GM18502 (cell line): Measurements from ENCODE around the gene FAM168A.

Experiments
- ATAC-seq: cut with Tn5 transposase; IDR thresholded peaks from one replicate; pipeline ENCODE4 v1.9.1; 2021; ENCODE audit warnings: mild to moderate bottlenecking; ENCODE audit not compliant: unreplicated experiment, poor library complexity

Gene FAM168A

DNA sequence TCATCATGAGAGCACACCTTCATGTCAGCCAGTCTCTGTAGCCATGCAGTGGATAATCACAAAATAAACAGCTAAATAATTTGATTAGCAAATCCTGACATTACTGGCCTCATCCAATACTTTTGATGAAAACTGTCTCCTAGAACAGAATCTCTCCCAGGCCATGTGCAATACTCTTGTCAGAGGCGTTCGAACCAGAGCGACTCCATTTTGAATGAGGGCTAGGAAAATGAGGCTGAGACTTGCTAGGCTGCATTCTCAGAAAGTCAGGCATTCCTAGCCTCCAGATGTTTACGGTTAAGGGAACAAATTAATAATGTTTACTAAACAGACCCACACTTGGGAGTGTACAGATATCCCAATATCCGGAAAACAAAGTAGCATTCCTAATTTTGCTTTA lies 69.9 kb downstream of the FAM168A start:
- no peak for ATAC-seq

GRCh38 chr11:73525611-73526010 lies 72.3 kb downstream of the FAM168A start:
- ATAC-seq: no peak

GRCh38 chr11:73524774-73525173 lies 73.1 kb downstream of the FAM168A start:
- no peak for ATAC-seq

DNA sequence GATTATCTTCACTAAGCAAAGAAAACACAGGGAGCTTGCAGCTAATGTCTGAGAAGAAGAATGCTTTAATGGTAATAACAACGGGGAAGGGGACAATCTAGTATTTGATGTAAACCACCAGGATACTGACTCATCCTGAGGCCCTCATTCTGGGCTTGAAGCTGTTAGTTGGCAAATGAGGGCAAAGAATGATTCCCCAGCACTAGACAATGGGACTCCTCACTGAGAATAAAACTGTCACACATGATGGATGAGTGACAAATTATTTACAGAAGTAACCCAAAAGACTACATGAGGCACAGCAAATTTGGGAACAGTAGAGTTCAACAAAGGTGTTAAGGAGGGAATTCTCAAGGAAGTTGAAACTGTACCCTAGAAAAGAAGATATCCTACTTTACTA lies 76.3 kb downstream of the FAM168A start:
- ATAC-seq: no peak

- peak; percentile 53 for ATAC-seq
These were observed 77.4 kb downstream of the FAM168A start for GRCh38 chr11:73520353-73521061.

DNA sequence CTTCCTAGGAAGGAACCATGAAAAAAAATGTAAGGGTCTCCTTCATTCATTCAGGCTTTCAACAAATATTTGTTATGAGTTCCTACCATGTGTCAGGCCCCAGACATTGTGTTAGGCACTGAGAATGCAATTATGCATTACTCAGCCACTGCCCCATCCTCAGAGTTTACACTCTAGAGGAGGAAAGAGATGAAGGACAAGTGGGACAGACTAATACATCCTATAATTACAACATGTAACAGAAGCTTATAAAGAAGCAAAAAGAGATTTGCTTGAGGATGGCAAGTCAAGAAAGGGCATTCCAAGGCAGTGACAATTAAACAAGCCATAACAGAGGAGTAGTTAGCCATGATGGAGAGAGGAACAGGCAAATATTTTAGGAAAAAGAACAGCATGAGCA lies 78.6 kb downstream of the FAM168A start:
- no peak for ATAC-seq

GRCh38 chr11:73518195-73518594 lies 79.7 kb downstream of the FAM168A start:
- ATAC-seq: no peak

DNA sequence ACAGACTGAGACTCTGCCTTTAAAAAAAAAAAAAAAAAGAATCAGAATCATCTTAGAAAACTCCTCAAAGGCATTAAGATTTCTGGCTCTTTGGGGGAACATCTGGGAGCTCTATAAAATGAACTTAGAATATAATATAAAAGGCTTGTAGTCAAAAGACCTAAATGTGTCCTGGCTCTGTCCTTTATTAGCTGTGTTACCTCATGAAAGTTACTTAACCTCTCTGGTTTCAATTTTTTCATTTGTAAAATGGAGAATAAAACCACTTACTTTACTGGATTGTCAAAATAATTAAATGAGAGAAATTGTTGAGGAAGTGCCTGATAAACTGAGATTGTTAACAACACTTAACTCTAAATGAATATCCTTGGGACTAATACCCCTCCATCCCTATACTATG lies 81.8 kb downstream of the FAM168A start:
- ATAC-seq: no peak

- ATAC-seq: no peak
These were observed 84.2 kb downstream of the FAM168A start for GRCh38 chr11:73513707-73514106.

DNA sequence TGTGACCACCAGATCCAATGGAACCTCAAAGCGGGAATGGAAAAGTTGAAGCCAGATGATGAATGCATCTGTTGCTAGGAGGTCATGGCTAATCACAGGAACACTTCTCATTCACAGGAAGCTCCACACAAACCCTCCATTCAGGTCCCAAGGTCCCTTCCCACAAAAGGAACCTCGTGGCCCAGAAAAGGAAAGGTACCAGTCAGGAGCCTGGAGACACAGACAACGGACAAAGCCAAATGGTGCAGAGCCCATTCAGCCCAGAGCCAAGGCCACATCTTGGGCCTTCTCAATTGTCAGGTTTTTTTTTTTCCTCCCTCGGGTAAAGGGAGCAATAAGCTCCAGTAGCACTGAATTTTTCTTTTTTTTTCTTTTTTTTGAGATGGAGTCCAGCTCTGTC lies 87.0 kb downstream of the FAM168A start:
- ATAC-seq: no peak

DNA sequence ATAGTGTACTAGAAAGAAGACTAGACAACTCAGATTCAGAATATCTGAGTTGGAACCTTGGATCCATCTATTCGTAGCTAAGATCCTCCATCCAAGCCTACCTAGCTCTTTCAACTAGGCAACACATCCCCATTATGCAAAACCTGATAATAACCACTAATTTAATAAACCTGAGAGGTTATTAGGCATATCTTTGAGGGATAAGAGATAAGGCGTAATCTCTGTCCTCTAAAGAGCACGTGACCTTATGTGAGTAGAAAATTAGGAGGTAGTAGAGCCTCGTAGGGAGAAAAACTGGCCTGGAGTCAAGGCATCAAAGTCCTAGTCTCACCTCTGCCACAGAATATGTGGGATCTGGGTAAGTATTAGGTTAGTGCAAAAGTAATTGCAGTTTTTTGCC lies 87.8 kb downstream of the FAM168A start:
- ATAC-seq: no peak

- ATAC-seq: no peak
These were observed 88.7 kb downstream of the FAM168A start for GRCh38 chr11:73509188-73509587.

- no peak for ATAC-seq
These were observed 89.4 kb downstream of the FAM168A start for GRCh38 chr11:73508243-73509176.

DNA sequence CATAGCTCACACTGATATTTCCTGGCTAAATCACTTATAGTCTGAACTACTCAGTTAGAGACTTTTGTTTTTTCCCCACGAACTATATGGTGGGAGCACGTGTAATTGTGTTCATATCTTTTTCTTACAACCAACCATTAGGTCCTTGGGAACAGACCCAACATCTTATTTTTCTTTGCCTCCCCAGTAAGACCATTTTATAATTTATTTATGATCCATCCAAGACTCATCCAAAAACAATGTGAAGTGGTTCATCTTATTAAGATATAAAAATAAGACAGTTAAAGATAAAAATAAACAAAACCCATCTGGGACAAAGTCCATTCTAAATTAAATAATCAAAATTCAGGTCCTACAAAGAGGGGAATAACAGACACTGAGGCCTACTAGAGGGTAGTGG lies 90.8 kb downstream of the FAM168A start:
- ATAC-seq: no peak

- no peak for ATAC-seq
These were observed 91.9 kb downstream of the FAM168A start for GRCh38 chr11:73506038-73506437.

DNA sequence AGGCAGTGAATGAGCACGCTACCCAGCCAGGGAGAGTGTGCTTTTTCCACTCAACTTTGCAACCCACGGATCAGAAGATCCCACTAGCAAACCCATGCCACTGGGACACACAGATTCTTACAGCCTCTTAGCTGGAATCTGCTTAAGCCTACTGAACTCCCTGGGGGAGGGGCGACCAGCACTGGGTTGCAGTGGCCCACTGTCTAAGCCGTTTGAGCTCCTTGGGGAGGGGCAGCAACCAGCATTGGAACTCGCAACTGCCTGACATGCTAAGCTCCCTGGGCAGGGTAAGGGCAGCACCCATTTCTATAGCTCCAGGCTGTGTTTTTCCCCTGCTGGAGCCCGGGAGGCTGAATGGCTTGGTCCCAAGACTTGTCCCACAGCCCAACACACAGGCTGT lies 99.6 kb downstream of the FAM168A start:
- no peak for ATAC-seq

GRCh38 chr11:73496134-73496533 lies 101.8 kb downstream of the FAM168A start:
- ATAC-seq: no peak

GRCh38 chr11:73495731-73496130 lies 102.2 kb downstream of the FAM168A start:
- ATAC-seq: no peak

DNA sequence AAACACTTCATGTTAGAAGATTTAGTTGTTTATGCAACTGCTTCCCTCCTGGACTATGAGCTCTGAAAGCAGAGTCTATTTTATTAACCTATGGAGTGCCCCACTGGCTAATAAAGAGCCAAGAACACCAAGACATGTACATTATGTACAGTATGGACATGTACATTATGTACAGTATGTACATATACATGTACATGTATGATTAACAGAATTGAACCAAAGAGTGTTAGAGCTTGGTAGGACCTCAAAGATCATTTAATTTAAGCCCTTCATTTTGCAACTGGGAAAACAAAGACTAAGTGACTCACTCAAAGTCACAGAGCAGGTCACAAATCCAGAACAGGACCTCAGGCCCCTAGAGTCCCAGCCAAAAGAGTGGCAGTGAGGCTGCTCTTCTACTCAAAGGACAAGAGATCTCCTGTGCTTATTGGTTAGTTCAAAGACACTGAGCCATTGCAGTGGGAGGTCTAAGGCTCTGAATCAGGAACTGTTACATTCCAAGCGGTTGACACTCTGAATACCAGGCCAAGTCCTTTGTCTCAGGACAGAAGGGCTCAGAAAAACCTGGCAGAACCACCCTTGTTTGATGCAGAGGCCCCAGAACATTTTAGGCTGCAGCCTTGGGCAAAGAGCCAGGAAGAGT lies 103.8 kb downstream of the FAM168A start:
- no peak for ATAC-seq

DNA sequence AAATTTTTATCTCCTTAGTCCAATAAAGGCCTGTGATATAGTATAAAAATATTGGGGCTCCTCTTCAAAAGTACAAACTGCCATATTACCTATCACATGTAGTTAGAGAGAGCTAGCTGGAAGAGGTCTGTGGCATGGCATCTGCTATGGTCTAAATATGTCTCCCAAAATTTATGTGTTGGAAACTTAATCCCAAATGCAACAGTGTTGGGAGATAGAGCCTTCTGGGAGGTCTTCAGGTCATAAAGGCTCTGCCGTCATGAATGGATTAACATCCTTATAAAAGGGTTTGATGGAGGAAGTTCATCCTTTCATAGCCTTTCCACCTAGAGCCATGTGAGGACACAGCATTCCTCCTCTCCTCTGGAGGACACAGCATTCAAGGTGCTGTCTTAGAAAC lies 116.3 kb downstream of the FAM168A start:
- ATAC-seq: no peak

DNA sequence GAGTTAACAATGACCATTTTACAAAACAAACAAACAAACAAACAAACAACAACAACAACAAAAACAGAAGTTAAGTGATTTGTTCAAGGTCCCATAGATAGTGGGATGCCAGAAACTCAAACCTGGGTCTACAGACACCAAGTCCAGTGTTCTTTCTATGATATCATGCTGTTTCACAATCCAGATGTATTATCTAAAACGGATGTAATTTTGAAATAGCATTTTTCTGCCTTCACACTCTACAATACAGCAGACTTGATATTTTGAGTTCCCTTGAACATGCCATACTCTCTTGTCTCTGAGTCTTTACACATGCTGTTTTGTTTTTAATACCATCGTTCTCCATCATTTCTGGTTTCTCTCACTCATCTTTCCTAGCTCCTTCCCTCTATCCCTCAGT lies 117.2 kb downstream of the FAM168A start:
- ATAC-seq: no peak
